Measurements from ENCODE around the gene SLC26A2.

SLC26A2 gene

DNA sequence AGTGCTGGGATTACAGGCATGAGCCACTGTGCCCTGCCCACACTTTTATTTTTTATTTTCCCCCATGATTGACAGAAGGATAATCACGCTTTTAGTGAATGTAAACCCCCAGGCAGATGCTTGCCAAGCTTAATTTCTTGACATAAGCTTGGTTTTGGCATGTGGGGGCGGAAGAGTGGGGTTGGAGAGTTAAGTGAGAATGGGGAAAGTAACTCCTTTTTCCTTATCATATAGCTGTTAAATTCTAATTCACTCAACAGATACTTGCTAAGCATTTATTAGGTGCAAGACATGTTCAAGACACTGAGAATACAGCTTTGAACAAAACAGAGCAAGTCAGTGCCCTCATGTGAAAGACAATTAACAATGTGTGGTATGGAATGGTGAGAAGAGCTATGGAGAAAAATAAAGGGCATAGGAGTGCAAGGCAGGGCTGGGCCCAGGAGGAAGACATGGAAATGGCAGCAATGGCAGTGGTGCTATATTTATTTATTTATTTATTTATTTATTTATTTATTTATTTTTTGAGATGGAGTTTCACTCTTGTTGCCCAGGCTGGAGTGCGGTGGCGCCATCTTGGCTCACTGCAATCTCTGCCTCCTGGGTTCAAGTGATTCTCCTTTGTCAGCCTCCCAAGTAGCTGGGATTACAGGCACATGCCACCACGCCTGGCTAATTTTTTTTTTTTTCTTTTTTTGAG, 2.2 kb downstream of the SLC26A2 start:
- DNase-seq = no peak

DNA sequence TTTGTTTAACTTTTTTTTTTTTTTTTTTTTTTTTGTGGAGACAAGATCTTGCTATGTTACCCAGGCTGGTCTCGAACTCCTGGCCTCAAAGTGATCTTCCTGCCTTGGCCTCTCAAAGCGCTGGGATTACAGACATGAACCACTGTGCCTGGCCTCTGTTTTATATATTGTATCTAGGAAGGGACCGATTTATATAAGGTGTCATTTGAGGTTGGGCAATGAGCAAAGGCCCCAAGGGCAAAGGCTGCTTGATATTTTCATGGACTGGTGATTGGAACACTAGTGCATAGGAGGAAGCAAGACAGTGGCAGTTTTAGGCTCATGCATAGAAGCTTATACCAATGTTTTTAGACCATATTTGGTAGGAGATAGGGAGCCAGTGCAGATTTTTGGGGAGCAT, 3.2 kb downstream of the SLC26A2 start:
- DNase-seq = no peak

DNA sequence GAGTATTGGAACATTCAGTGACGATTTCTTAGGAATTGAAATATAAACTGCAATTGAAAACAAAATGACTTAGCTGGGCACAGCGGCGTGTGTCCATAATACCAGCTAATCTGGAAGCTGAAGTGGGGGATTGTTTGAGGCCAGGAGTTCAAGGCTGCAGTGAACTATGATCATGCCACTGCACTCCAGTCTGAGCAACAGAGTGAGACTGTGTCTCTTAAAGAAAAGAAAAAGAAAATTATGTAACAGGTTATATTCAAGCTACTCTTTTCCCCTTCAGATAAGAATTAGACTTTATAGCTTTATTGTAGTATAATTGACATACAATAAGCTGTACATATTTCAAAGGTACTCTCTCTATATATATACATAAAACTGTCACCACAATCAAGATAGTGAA, 6.4 kb downstream of the SLC26A2 start:
- DNase-seq = no peak

DNA sequence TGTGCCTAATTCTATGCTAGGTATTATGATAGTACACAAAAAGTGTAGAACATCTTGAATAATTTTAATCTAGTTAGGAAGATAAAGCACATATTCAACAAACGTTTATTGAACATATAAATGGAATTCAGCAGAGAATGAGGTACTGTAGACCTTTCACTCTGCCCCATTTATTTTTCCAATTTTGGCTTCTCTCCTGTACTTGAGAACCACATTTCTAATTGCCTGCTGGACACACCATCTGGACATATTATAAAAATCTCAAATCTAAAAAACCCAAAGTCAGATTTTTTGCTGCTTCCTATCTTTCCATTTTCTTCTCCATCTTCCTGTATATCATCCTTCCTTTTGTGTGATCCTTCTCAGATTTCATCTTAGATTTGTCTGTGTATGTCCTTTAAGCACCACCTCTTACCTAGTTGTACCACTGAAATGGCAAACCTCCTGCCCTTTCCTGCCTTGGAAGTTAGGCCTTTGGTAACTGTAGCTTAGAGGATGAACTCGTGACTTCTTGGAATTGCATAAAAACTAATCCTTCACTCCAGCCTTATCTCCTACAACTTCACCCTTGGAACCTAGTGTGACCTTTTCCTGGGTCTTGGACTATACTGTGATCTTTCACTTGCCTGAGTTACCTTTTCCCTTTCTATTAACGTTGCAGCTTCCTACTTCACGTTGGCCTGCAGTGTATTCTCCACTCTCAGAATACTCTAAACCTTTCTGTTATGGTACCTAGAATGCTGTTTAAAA, 8.8 kb downstream of the SLC26A2 start:
- no peak for DNase-seq

DNA sequence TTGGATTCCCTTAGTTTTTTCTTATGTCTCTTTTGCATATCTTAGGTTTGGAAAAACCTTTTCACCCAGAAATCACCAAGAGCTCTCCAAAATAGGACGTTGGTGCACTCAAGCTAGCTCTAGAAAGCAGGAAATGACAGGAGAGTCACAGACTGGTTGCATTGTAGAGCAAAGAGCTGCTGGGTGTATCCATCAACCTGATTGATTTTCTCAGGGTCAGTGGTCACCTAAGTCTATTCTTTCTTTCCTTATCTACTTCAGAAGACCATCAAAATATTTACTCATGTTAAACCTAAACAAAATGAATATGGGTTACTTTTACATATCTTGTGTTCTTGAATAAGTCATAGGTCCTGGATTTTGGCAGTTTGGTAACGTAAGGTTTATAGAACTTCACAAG, 14.9 kb downstream of the SLC26A2 start:
- DNase-seq = no peak

DNA sequence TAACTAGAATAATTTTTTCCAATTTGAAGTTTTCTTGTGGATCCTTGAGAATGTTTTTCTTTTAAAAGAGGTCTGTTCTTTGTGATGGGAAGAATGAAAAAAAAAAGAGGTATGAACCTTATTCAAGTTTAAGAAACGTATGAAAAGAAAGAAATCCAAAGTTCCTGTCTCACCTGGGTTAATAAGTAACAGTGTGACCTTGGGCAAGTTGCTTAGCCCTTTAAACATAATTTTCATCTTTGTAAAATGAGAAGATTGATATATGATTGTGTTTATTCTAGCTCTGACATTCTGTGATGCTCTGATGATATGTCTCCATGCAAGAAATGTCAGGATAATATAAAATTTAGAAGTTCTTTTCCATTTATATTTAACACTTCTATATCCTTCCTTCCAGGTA, 19.3 kb downstream of the SLC26A2 start:
- DNase-seq = no peak

DNA sequence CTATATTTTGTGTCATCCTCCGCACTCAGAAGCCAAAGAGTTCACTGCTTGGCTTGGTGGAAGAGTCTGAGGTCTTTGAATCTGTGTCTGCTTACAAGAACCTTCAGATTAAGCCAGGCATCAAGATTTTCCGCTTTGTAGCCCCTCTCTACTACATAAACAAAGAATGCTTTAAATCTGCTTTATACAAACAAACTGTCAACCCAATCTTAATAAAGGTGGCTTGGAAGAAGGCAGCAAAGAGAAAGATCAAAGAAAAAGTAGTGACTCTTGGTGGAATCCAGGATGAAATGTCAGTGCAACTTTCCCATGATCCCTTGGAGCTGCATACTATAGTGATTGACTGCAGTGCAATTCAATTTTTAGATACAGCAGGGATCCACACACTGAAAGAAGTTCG, 20.6 kb downstream of the SLC26A2 start:
- no peak for DNase-seq

DNA sequence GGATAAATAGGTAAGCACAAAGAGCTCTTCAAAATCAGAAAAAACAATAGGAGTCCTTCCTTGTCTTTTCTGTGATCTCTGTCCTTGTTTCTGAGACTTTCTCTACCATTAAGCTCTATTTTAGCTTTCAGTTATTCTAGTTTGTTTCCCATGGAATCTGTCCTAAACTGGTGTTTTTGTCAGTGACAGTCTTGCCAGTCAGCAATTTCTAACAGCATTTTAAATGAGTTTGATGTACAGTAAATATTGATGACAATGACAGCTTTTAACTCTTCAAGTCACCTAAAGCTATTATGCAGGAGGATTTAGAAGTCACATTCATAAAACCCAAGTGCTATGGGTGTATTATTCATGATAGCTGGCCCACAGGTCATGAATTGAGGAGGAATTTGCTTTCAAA, 21.9 kb downstream of the SLC26A2 start:
- no peak for DNase-seq

DNA sequence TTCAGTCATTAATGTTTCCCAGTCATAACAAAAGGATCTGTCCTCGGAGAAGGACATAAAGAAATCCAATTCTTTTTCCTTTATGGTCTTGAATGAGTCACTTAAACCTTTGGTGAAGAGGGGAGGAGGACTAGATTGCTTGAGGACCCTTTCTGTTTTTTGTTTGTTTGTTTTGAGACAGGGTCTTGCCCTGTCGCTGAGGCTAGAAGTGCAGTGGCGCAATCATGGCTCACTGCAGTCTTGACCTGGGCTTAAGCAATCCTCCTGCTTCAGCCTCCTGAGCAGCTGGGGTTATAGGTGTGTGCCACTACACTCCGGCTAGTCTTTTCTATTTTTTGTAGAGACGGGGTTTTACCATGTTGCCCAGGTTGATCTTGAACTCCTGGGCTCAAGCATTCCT, 27.6 kb downstream of the SLC26A2 start:
- no peak for DNase-seq

DNA sequence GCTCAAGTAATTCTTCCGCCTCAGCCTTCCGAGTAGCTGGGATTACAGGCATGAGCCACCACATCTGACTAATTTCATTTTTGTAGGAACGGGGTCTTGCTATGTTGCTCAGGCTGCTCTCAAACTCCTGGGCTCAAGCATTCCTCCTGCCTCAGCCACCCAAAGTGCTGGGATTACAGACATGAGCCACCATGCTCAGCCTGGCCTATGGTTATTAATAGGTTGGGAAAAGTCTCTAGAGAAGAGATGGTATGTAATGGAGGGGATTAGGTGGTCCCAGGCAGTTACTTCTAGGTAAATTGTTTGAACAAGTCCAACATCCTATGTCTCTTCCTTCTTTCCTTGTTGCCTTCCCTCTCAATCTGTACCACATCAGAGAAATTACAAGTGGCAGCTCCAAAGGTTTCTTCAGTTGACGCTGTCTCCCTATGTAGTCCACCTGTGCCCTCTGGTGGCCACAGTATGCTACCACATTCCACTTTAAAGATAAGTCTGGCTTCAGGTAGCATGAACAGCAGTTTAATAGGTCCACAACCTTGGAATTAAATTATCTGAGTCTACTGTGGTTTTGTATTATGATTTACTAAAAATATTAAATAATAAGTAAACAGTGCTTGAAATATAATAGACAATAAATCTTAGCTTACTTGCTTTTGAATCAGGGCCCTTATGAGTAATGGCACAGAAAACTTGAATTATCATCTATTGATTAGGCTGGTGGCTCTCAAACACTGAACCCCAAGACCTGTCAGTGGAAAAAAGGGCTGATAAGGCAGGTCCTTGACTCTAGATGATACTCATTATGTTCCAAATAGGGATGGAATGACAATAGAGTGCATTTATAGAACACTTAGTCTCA, 30.2 kb downstream of the SLC26A2 start:
- DNase-seq = peak; percentile 87

DNA sequence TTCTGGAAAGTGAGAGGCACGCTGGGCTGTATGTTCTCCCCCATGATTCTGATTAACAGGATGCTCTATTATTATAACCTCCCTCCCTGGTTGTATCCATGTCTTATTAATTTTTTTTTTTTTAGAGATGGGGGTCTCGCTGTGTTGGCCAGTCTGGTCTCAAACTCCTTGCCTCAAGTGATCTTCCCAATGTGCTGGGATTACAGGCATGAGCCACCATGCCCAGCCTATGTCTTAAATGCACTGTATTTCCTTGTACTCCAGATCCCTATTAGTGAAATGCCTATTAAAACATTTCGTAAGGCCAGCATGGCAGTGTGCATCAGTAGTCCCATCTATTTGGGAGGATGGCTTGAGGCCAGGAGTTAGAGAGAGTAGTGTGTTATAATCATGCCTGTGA, 32.9 kb downstream of the SLC26A2 start:
- no peak for DNase-seq

DNA sequence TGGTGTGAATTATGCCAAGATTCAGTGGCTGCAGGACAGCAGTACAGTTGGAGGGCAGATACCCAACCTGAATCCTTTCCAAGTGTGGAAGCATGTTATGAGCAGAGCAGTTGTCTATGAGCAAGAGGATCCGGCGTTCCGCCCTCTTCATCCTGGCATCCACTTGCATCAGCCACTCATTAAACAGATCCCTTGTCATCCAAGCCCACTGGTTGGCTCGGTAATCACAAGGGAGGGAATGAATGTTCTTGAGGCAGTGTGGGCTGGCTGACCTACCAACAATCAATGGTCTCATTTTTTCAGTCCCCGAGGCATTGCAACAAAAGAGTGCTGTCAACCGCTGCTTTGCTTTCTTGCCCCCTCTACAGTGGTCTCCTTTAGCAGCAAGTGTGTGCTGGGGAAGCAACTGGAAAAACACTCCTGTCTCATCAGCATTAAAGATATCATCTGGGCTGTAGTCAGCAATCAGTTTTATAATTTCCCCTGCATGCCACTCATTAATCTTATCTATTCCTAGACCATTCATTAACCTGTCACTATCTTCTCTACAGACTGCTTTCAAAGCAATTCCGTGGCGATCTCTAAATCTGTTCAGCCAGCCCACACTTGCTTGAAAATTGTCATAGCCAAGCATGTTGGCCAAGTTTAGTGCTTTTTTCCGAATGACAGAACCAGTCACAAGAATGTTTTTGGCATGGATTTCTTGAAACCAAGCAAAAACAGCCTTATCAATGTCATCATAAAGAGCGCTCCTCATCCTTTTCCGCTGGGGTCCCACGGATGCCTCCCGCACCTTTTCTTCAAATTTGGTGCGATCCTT, 35.0 kb downstream of the SLC26A2 start:
- no peak for DNase-seq

DNA sequence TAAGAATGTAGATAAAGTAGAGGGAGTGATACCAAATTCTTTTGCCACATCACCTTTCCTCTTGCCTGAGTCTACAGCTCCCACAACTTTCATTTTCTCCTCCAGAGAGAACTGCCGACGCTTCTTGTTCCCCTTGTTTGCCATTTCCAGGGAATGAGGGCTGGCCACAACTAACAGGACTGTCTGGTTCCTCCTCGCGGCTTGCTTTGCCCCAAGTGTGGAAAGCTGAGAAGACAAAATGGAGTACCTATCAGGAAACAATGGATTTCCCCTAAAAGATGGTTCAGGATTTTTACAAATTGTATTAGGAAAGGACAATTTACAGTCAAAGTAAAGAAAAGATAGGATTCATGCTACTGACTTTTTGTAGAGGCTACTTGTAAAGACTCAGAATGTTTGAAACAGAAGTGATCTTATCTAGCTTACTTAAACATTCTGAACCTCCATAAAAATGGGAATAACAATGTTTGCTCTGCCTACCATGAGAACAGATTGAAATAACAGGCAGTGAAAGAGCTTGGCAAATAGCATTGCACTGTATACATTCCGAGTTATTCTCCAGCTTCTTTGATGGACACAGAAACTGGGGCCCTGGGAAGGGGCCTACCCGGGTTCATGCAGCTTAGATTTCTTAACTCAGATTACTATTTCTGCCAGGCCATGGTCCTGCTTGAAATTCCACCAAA, 35.8 kb downstream of the SLC26A2 start:
- DNase-seq = no peak

DNA sequence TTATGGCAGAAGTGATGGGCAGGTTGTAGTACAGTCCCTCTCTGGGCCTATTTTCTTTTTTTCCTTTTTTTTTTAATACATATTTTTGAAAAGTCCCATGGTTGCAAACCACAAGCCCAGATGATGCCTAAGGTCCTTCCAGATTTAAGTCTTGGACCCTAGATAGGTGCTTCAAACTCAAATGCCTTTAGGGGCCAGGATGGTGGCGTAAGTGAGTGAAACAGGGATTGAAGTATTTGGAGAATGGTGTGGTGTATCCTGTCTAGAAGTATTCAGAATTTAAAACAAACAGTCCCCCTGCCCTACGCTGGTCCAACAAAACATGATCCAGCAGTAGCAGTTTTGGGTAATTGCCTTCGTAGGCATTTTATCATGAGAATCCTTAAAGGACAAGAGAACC, 37.7 kb downstream of the SLC26A2 start:
- DNase-seq = no peak

DNA sequence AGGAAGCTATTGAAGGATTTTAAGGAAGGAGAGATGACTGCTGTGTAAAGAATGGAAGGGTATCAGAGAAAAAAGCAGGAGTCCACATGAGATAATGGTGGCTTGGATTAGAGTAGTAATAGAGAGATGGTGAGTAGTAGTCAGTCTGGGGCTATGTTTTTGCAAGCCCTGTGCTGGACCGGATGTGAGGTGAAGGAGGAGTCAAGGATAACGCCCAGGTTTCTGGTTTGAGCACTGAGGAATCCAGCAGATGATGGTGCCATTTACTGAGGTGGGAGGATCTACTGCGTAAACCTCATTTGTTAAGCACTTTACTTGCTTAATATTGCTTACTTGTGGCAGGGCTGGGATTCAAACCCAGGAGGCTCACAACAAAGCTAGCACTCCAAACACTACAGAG, 38.8 kb downstream of the SLC26A2 start:
- no peak for DNase-seq

DNA sequence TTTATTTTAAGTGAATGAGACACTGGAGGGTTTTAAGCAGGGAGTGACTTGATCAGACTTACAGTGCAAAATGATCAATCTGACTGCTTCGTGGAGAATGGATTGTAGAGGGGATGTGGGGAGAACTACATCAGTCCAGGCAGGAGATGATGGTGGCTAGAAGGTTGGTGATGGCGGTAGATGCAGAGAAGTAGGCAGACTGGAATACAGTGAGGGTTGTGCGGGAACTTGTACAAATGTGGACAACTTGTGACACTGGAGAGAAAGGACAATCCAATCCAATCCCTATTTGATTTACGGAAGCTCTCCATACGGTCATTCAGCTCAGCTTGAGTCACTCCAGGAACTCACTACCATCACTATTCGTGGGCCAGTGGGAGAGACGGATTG, 39.3 kb downstream of the SLC26A2 start:
- no peak for DNase-seq

DNA sequence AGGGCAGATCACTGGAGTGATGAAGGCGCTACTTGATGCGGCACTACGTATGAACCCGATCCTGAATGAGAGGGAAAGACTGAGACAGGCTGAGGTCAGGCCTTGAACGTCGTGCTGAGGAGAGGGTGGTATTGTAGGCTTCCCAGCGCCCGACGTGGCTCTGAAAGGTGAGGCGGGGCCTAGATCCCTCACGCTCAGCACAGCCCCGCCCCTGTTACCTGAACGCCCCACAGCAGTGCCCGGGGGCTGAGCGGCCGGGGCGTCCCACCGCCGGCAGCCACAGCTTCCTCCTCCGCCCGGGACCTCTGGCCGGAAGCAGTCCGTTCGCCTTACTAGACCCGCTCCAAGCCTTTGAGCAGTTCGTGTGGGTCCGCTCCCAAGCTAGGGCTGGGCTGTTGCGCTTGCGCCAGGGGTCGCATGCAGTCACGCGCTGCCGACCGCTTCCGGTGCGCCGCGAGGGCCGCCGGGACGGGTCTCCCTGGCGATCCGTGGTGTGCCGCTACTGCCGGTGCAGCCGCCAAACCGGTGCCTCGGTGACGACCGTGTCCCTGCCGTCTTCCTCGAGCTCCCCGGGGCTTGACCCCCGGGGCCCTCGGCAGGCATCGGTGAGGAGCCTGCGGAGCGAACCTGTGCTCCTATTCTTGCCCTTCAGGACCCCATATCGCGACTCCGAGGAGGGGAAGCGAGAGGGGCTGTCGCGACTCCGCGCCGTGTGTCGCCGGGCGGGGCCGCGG, 39.9 kb downstream of the SLC26A2 start, which contains the start of the genes HMGXB3 and TIGD6:
TSS of gene HMGXB3 (plus strand) at position 484 of the 734 bp plus-strand sequence. CDS start 4,114 bp downstream, outside the sequence.
TSS of gene TIGD6 (minus strand) at position 399 of the 734 bp plus-strand sequence. CDS start 4,306 bp downstream, outside the sequence.
- peak; percentile 94 for DNase-seq

DNA sequence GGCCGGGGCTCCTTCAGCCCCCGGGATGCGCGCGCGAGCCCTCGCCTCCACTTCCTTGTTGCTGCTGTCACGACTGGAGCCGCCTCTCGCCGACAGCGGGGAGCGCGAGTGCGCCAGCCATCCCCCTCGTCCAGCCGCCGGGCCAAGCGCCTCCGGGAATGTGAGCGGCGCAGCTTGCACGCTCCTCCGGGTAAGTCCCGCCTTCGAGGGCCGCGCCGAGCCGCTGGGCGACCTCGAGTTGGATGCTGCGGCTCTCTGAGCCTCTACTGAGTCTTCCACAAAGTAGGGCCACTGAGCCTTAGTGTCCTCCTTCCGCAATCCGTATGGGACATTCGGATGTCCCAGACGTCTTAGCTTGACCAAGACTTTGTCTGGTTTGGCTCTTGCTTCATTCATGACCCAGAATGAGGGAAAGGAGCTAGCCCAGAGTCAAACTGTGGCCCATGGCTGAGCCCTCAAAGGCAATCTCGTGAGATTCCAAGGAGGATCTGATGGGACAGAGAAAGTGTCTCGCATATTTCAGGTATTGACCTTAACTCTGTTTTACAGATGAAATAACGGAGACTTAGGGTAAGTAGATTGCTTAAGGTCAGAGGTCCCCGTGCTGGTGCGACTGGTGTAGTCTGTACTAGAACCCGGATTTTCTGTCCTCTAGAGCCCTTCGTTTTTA, 40.6 kb downstream of the SLC26A2 start:
- peak; percentile 32 for DNase-seq

DNA sequence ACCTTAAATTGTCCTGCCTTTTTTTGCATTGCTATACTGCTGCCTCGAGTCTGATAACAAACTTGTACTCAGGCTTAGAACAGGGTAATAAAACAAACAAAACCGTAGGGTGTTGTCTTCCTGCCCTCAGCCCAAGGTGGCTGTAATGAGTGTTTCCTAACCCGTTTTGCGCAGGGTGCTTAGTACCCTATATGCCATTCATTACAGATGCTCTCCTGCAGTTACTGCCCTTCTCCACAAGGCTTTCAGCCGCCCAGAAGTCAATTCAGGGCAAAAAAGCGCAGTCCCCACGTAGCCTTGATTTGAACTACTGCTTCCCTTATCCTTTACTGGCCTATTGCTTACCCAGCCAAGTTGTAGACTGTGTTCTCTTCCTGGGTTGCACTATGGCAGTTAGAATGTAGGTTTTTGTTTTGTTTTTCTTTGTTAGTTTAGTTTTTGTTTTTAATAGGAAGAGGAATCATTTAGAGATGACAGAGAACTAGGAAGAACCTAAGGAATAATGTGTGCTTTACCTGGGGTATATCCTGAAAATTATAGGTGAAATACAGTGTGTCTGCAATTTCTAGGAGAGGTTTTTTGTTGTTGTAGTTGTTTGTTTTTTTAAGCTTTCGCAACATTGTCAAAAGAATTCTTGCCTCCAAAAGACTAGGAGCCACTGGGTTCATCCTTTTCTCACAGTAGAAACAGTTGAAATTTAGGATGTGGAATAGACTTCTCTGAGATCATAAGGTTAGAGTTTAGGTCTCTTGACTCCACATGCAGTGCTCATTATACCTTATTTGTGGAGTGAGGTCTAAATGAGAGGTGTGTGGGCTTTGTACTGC, 41.3 kb downstream of the SLC26A2 start:
- DNase-seq = peak; percentile 77

DNA sequence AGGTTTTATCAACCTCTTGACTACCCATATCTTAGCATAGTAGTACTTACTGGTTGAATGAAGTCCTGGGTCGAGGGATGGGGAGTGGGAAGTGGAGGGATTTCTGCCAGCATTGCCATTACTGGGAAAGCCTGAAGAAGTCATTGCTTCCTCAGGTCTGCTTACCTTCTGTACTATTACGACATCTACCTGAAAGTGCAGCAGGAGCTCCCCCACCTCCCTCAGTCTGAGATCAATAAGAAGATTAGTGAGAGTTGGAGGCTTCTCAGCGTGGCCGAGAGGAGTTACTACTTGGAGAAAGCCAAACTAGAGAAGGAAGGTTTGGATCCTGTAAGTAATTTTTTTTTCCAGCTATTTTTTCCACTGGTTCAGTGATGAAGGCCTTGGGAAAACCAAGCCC, 45.8 kb downstream of the SLC26A2 start:
- DNase-seq = no peak
